ENCODE results near the gene ATIC. TPM values are rescaled to one million over a fixed set of nuclear protein-coding genes. Genes with fewer than 3 reads are reported as not detected.

ATIC gene
- total and polyA plus RNA-seq, 4 donors: 44.3 to 180 (median 75.9) TPM

DNA sequence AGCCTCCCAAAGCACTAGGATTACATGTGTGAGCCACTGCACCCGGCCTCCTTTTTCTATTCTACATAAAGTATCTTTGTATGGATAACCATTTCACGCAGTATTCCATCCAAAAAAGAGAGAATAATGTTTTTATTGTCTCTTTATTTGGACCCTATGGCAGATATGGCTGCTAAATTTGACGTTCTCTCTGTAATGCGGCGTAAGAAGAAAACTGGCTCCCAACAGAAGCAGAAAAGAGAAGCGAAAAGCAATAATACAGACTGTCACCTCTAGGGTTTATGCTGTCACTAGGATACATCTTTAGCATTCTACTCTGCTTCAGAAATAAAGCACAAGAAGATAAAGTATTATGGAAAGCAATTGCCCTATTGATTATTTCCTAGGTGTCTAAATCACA is 68.1 kb downstream of the ATIC start:
- H3K27me3 ChIP-seq (ENCODE audit: control insufficient read depth in 3 of 3, insufficient read depth in 3 of 3, low read length in 2 of 3): no peaks in the 10 kb centered on the region
- H3K4me1 ChIP-seq (ENCODE audit: control insufficient read depth in 5 of 5, insufficient read depth in 5 of 5, low read length in 5 of 5): no peaks in the 10 kb centered on the region
- WGBS, 2 donors: 93 to 98% methylated on average over 6 of the region's 6 CpGs
- no peak for DNase-seq
- no peak overlapping the region for H3K9ac ChIP-seq (ENCODE audit: insufficient read depth in 1 of 2, low read length in 2 of 2)
- H3K27ac ChIP-seq (ENCODE audit: low read depth in 1 of 2, low read length in 1 of 2): no peak overlapping the region
- H3K36me3 ChIP-seq (ENCODE audit: control insufficient read depth in 4 of 4, insufficient read depth in 4 of 4, low read length in 4 of 4): peaks cover 13 to 95% (median 55%) of the 10 kb centered on the region in 4 donors
- no peak overlapping the region for H3K4me3 ChIP-seq
- TF ChIP-seq, protein P1, sequence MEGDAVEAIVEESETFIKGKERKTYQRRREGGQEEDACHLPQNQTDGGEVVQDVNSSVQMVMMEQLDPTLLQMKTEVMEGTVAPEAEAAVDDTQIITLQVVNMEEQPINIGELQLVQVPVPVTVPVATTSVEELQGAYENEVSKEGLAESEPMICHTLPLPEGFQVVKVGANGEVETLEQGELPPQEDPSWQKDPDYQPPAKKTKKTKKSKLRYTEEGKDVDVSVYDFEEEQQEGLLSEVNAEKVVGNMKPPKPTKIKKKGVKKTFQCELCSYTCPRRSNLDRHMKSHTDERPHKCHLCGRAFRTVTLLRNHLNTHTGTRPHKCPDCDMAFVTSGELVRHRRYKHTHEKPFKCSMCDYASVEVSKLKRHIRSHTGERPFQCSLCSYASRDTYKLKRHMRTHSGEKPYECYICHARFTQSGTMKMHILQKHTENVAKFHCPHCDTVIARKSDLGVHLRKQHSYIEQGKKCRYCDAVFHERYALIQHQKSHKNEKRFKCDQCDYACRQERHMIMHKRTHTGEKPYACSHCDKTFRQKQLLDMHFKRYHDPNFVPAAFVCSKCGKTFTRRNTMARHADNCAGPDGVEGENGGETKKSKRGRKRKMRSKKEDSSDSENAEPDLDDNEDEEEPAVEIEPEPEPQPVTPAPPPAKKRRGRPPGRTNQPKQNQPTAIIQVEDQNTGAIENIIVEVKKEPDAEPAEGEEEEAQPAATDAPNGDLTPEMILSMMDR (IDR thresholded peaks at IDR 0.05; ENCODE audit: control extremely low read depth, extremely low read depth): no peak
- no peak for ATAC-seq (ENCODE audit: insufficient read depth, low FRiP score)
- H3K9me3 ChIP-seq (ENCODE audit: control insufficient read depth in 4 of 4, insufficient read depth in 3 of 4, low read length in 3 of 4): no peaks in the 10 kb centered on the region

DNA sequence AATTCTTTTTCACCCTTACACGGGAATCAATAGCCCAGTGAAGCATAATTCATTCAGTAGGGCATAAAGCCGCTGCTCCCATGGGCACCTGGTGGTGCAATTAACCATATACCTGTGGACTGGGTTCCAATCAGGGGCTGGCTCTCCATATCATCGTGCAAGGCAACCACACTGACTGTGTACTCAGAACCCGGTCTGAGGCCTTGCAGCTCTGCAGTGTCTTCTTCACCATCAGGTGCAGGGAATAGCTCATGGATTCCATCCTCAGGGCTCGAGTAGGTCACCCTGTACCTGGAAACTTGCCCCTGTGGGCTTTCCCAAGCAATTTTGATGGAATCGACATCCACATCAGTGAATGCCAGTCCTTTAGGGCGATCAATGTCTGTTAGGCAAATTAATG is 68.8 kb downstream of the ATIC start:
- no peak for DNase-seq
- Histone ChIP-seq H3K36me3 (ENCODE audit: control insufficient read depth in 4 of 4, insufficient read depth in 4 of 4, low read length in 4 of 4) (peaks cover 10 to 88% (median 48%) of the 10 kb centered on the region in 4 donors), H3K27me3 (ENCODE audit: control insufficient read depth in 3 of 3, insufficient read depth in 3 of 3, low read length in 2 of 3) (no peaks in the 10 kb centered on the region), H3K9me3 (ENCODE audit: control insufficient read depth in 4 of 4, insufficient read depth in 3 of 4, low read length in 3 of 4) (no peaks in the 10 kb centered on the region), H3K27ac (ENCODE audit: low read depth in 1 of 2, low read length in 1 of 2) (no peak overlapping the region), H3K4me1 (ENCODE audit: control insufficient read depth in 5 of 5, insufficient read depth in 5 of 5, low read length in 5 of 5) (no peaks in the 10 kb centered on the region), H3K4me3 (no peak overlapping the region), H3K9ac (ENCODE audit: insufficient read depth in 1 of 2, low read length in 2 of 2) (no peak overlapping the region)
- WGBS, 2 donors: 95% methylated on average over 7 of the region's 7 CpGs
- TF ChIP-seq, protein P1 (IDR thresholded peaks at IDR 0.05; ENCODE audit: control extremely low read depth, extremely low read depth): no peak
- ATAC-seq (ENCODE audit: insufficient read depth, low FRiP score): no peak

DNA sequence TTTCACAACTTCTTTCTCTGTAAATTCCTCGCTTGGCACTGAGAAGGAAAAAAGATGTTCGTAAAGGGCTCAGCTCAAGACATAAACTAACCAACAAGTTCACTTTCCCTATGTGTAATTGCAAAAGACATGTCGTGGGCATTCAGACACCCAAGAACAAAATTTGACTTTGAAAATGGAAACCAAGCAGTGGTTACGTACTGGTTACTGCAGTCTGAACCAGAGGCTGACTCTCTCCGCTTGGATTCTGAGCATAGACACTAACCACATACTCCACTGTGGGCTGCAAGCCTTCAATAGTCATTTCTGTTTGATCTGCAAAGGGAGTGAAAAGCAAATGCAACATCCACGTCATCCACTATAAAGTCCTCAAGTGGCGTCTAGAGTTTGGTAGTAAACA is 70.2 kb downstream of the ATIC start:
- DNase-seq: no peak
- H3K4me3 ChIP-seq: no peak overlapping the region
- no peaks in the 10 kb centered on the region for H3K4me1 ChIP-seq (ENCODE audit: control insufficient read depth in 5 of 5, insufficient read depth in 5 of 5, low read length in 5 of 5)
- H3K9me3 ChIP-seq (ENCODE audit: control insufficient read depth in 4 of 4, insufficient read depth in 3 of 4, low read length in 3 of 4): no peaks in the 10 kb centered on the region
- ATAC-seq (ENCODE audit: insufficient read depth, low FRiP score): no peak
- WGBS, 2 donors: 90 to 95% methylated on average over 7 of the region's 7 CpGs
- H3K27me3 ChIP-seq (ENCODE audit: control insufficient read depth in 3 of 3, insufficient read depth in 3 of 3, low read length in 2 of 3): no peaks in the 10 kb centered on the region
- H3K9ac ChIP-seq (ENCODE audit: insufficient read depth in 1 of 2, low read length in 2 of 2): no peak overlapping the region
- H3K27ac ChIP-seq (ENCODE audit: low read depth in 1 of 2, low read length in 1 of 2): no peak overlapping the region
- TF ChIP-seq, protein P1 (IDR thresholded peaks at IDR 0.05; ENCODE audit: control extremely low read depth, extremely low read depth): no peak
- H3K36me3 ChIP-seq (ENCODE audit: control insufficient read depth in 4 of 4, insufficient read depth in 4 of 4, low read length in 4 of 4): peaks cover 10 to 84% (median 43%) of the 10 kb centered on the region in 4 donors

DNA sequence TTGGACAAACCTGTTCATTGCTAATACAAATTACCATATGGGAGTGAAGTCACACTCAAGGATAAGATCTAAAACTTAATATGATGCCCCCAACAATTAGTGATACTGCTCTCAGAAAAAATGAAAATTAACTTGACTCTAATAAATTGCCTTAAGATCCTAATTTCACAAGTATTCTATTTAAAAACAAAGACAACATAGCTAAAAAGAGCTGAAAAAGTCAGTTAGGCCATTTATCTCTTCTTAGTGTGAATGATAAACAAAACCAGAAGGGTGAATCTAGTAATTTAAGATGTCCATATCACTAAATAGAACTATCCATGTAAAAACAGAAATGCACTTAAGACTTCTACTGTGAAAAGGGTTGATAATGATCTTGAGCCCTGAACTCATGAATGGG is 70.6 kb downstream of the ATIC start:
- H3K9ac ChIP-seq (ENCODE audit: insufficient read depth in 1 of 2, low read length in 2 of 2): no peak overlapping the region
- TF ChIP-seq, protein P1 (IDR thresholded peaks at IDR 0.05; ENCODE audit: control extremely low read depth, extremely low read depth): no peak

More for the DNA sequence above, 70.6 kb downstream of the ATIC start:
- Histone ChIP-seq H3K27ac (ENCODE audit: low read depth in 1 of 2, low read length in 1 of 2) (no peak overlapping the region), H3K36me3 (ENCODE audit: control insufficient read depth in 4 of 4, insufficient read depth in 4 of 4, low read length in 4 of 4) (peaks cover 10 to 83% (median 42%) of the 10 kb centered on the region in 4 donors), H3K4me3 (no peak overlapping the region), H3K27me3 (ENCODE audit: control insufficient read depth in 3 of 3, insufficient read depth in 3 of 3, low read length in 2 of 3) (no peaks in the 10 kb centered on the region), H3K4me1 (ENCODE audit: control insufficient read depth in 5 of 5, insufficient read depth in 5 of 5, low read length in 5 of 5) (no peaks in the 10 kb centered on the region), H3K9me3 (ENCODE audit: control insufficient read depth in 4 of 4, insufficient read depth in 3 of 4, low read length in 3 of 4) (no peaks in the 10 kb centered on the region)
- ATAC-seq (ENCODE audit: insufficient read depth, low FRiP score) (no peak), DNase-seq (no peak)
